Osteoblast (primary cell): Measurements from ENCODE around the gene NRG2. TPM values are rescaled to one million over a fixed set of nuclear protein-coding genes. Genes with fewer than 3 reads are reported as not detected.

Experiments used
- DNase-seq: peaks from one replicate; pipeline ENCODE4 v3.0.0; 2011; ENCODE audit warnings: low spot score, mixed read lengths; ENCODE audit not compliant: insufficient read length; ENCODE audit errors: missing footprints
- H2AFZ ChIP-seq: 2 replicates; pipeline ENCODE4 v1.6.0; 2011; ENCODE audit warnings: mild to moderate bottlenecking, low read length
- H3K27ac ChIP-seq: 2 replicates; pipeline ENCODE4 v1.5.1; 2011; ENCODE audit warnings: mild to moderate bottlenecking, low read depth, low read length, moderate library complexity
- H3K27me3 ChIP-seq: 2 replicates; pipeline ENCODE4 v1.6.0; 2012; ENCODE audit warnings: mild to moderate bottlenecking, control low read depth, inconsistent platforms, low read length, moderate library complexity; ENCODE audit not compliant: insufficient read depth
- H3K36me3 ChIP-seq: 2 replicates; pipeline ENCODE4 v1.5.1; 2011; ENCODE audit warnings: mild to moderate bottlenecking, low read length, control low read depth, moderate library complexity; ENCODE audit not compliant: insufficient read depth
- H3K4me1 ChIP-seq: 2 replicates; pipeline ENCODE4 v1.5.1; 2011; ENCODE audit warnings: mild to moderate bottlenecking, low read length, control low read depth, moderate library complexity; ENCODE audit not compliant: insufficient read depth
- H3K4me2 ChIP-seq: 2 replicates; pipeline ENCODE4 v1.6.0; 2011; ENCODE audit warnings: mild to moderate bottlenecking, low read length; ENCODE audit not compliant: insufficient read depth
- H3K4me3 ChIP-seq: fragments of 200-600 bp; sonication (generic); 3 replicates; pipeline ENCODE4 v1.5.1; 2012; ENCODE audit warnings: mild to moderate bottlenecking, low read length, inconsistent platforms; ENCODE audit not compliant: insufficient read depth
- H3K79me2 ChIP-seq: 2 replicates; pipeline ENCODE4 v1.6.0; 2012; ENCODE audit warnings: mild to moderate bottlenecking, low read length, control low read depth, inconsistent platforms; ENCODE audit not compliant: insufficient read depth
- H3K9me3 ChIP-seq: 2 replicates; pipeline ENCODE4 v1.5.1; 2011; ENCODE audit warnings: low read depth, low read length, control low read depth
- H4K20me1 ChIP-seq: 2 replicates; pipeline ENCODE4 v1.6.0; 2012; ENCODE audit warnings: mild to moderate bottlenecking, low read length, control low read depth; ENCODE audit not compliant: insufficient read depth
- CTCF ChIP-seq: IDR thresholded peaks from 2 replicates; pipeline ENCODE4 v1.5.1; 2011; ENCODE audit warnings: mild to moderate bottlenecking, low read depth, low read length, moderate library complexity; ENCODE audit errors: extremely low read depth
- total RNA-seq: library from RNA; depleted of rRNA; stranded (reverse); fragments of >200 nt; gene quantifications from 2 replicates; pipeline ENCODE4 v1.2.3, GENCODE V29; 2012

The NRG2 gene
- total RNA-seq, 1 donor = 0.72 TPM

- no peaks in the 10 kb centered on the region for H3K4me1 ChIP-seq
- no peaks in the 10 kb centered on the region for H4K20me1 ChIP-seq
- no peak for TF ChIP-seq CTCF
- H3K27me3 ChIP-seq = peaks cover 58% of the 10 kb centered on the region
- H3K79me2 ChIP-seq = no peaks in the 10 kb centered on the region
- H2AFZ ChIP-seq = no peak overlapping the region
- H3K36me3 ChIP-seq = no peaks in the 10 kb centered on the region
- no peak overlapping the region for H3K4me2 ChIP-seq
- H3K9me3 ChIP-seq = no peaks in the 10 kb centered on the region
- no peak overlapping the region for H3K4me3 ChIP-seq
- DNase-seq = peak; percentile 32
- no peak overlapping the region for H3K27ac ChIP-seq
These were observed 197.0 kb downstream of the NRG2 start for GRCh38 chr5:139845846-139846681.

DNA sequence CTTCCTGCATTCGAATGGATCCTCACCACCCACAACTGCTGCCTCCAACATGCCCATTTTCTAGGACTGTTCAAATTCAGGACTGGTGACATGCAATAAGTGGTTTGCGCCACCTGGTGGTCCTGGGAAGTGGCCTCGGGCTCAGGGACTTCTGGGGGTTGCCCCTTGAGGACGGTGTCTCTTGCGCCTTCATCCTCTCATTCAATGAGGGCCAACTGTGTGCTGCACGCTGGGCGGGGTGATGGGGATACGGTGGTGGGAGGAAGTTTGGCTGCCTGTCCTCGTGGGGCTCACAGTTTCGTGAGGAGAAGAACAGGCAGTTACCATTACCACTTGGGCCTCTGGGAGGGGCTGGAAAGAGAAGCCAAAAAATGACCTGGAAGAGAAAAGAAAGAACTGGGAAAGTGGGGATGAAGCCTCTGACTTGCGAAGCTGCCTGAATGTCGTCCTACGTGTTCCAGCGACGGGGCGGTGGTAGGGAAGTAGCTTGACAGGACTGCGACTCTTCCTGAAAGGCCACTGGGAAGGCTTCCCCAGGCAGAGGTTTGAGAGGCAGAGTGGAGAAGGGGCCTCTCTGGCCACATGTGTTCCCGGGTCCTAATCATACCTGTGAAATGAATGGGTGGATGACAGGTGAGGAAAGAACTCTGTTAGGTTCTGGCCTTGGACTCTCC lies 198.5 kb downstream of the NRG2 start:
- TF ChIP-seq CTCF = peak; percentile 80
- Histone ChIP-seq H3K27ac (no peak overlapping the region), H3K27me3 (peaks cover 53% of the 10 kb centered on the region), H3K4me3 (no peak overlapping the region), H3K79me2 (no peaks in the 10 kb centered on the region), H3K9me3 (no peaks in the 10 kb centered on the region), H4K20me1 (no peaks in the 10 kb centered on the region), H3K4me1 (no peaks in the 10 kb centered on the region), H3K36me3 (no peaks in the 10 kb centered on the region), H2AFZ (no peak overlapping the region), H3K4me2 (no peak overlapping the region)
- DNase-seq = peak; percentile 96

DNA sequence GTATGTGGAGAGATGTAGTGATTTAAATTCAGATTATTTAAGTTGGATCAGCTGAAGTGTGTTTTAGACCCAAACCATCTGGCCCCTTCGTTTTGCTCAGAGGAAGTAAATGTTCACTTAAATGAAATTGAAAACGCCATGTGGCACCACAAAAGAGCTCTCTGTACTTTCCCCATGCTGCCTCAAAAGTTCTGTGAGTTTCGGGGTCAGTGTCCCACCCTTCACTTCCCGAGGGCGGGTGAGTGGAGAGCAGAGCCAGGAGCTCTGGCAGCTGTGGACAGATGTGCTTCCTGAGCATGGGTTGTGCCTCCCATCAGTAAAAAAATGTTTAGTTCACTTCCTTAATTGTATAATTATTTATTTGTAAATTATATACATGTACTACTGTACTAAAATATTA lies 199.1 kb downstream of the NRG2 start:
- H3K4me3 ChIP-seq = no peak overlapping the region
- H3K9me3 ChIP-seq = no peaks in the 10 kb centered on the region
- H4K20me1 ChIP-seq = no peaks in the 10 kb centered on the region
- no peaks in the 10 kb centered on the region for H3K79me2 ChIP-seq
- peak; percentile 41 for DNase-seq
- H3K36me3 ChIP-seq = no peaks in the 10 kb centered on the region
- no peak for TF ChIP-seq CTCF
- H2AFZ ChIP-seq = no peak overlapping the region
- no peaks in the 10 kb centered on the region for H3K4me1 ChIP-seq
- peaks cover 46% of the 10 kb centered on the region for H3K27me3 ChIP-seq
- no peak overlapping the region for H3K27ac ChIP-seq
- no peak overlapping the region for H3K4me2 ChIP-seq

GRCh38 chr5:139842321-139842720 lies 200.8 kb downstream of the NRG2 start:
- H3K9me3 ChIP-seq = no peaks in the 10 kb centered on the region
- peak; percentile 35 for DNase-seq
- H3K4me3 ChIP-seq = no peak overlapping the region
- no peak overlapping the region for H3K4me2 ChIP-seq
- H3K27me3 ChIP-seq = peaks cover 40% of the 10 kb centered on the region
- H3K27ac ChIP-seq = no peak overlapping the region
- H2AFZ ChIP-seq = no peak overlapping the region
- no peaks in the 10 kb centered on the region for H3K36me3 ChIP-seq
- no peaks in the 10 kb centered on the region for H3K79me2 ChIP-seq
- H3K4me1 ChIP-seq = no peaks in the 10 kb centered on the region
- H4K20me1 ChIP-seq = no peaks in the 10 kb centered on the region
- no peak for TF ChIP-seq CTCF
